ENCODE results near the gene CD3D. TPM values are rescaled to one million over a fixed set of nuclear protein-coding genes. Genes with fewer than 3 reads are reported as not detected.

Gene CD3D
- total and polyA plus RNA-seq, 2 experiments from 2014 or later = 1.8 to 2.3 TPM

DNA sequence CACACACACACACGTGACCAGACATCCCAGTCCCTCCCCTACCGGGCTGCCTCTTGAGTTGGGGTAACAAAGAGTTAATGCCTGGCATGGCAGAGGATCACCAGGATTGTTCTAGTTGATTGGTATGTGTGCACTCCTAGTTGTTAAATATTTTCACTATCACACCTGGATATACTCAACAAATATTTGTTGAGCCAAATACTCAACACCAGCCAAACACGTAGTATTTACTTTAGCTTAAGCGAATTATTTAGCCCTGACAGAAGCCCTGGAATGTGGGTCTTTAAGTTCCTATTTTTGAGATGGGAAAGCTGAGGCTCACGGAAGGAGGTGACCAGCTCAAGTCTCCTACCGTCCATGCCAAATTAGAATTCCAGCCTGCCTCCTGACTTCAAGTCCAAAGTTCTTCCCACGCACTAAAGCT is 27.5 kb downstream of the CD3D start:
- H2AFZ ChIP-seq = no peak overlapping the region

DNA sequence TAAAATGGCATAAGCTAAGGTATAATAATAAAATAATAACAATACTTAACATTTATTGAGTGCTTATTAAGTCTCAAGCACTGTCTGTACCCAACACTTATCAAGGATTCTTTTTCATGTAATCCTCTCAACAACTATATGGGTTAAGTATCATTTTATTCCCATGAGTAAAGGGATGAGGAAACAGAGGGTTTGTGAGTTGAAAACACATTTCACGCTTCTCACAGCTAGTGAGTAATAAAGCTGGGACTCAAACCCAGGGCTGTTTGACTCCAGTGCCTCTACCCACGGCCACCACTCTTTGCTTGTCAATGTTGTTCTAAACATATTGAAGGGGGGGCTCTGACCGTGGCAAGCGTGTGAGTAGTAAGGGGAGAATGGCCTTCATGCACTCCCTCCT is 29.3 kb downstream of the CD3D start:
- H3K27ac ChIP-seq = no peak overlapping the region
- H4K20me1 ChIP-seq (ENCODE audit: insufficient read depth, poor library complexity, severe bottlenecking) = no peaks in the 10 kb centered on the region
- TF ChIP-seq, protein P1, sequence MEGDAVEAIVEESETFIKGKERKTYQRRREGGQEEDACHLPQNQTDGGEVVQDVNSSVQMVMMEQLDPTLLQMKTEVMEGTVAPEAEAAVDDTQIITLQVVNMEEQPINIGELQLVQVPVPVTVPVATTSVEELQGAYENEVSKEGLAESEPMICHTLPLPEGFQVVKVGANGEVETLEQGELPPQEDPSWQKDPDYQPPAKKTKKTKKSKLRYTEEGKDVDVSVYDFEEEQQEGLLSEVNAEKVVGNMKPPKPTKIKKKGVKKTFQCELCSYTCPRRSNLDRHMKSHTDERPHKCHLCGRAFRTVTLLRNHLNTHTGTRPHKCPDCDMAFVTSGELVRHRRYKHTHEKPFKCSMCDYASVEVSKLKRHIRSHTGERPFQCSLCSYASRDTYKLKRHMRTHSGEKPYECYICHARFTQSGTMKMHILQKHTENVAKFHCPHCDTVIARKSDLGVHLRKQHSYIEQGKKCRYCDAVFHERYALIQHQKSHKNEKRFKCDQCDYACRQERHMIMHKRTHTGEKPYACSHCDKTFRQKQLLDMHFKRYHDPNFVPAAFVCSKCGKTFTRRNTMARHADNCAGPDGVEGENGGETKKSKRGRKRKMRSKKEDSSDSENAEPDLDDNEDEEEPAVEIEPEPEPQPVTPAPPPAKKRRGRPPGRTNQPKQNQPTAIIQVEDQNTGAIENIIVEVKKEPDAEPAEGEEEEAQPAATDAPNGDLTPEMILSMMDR (IDR thresholded peaks at IDR 0.05; ENCODE audit: poor library complexity) = no peak
- TF ChIP-seq EZH2phosphoT487 (IDR thresholded peaks at IDR 0.05; ENCODE audit: low read depth, severe bottlenecking, unreplicated experiment) (no peak), EZH2 (IDR thresholded peaks at IDR 0.05; ENCODE audit: borderline replicate concordance) (no peak)
- peaks cover 23% of the 10 kb centered on the region for H3K4me1 ChIP-seq (ENCODE audit: insufficient read depth)
- DNase-seq (ENCODE audit: low spot score) = no peak
- H3K4me3 ChIP-seq = no peak overlapping the region
- H3K9me3 ChIP-seq (ENCODE audit: low read depth) = no peaks in the 10 kb centered on the region
- H2AFZ ChIP-seq = no peak overlapping the region
- no peaks in the 10 kb centered on the region for H3K79me2 ChIP-seq
- WGBS (ENCODE audit: low lambda C conversion rate, missing lambda C conversion rate) = 76% methylated on average over 4 of the region's 4 CpGs
- H3K27me3 ChIP-seq = no peaks in the 10 kb centered on the region
- H3K9me2 ChIP-seq (replicated peaks; ENCODE audit: insufficient read depth) = no peaks in the 10 kb centered on the region
- H3K4me2 ChIP-seq = no peak overlapping the region
- no peaks in the 10 kb centered on the region for H3K36me3 ChIP-seq (replicated peaks; ENCODE audit: insufficient read depth, low read depth)

More for the DNA sequence above, 27.5 kb downstream of the CD3D start:
- H3K4me2 ChIP-seq = peak overlapping the region; percentile 60
- H3K4me1 ChIP-seq (ENCODE audit: insufficient read depth) = peaks cover 23% of the 10 kb centered on the region
- H4K20me1 ChIP-seq (ENCODE audit: insufficient read depth, poor library complexity, severe bottlenecking) = no peaks in the 10 kb centered on the region
- H3K9me3 ChIP-seq (ENCODE audit: low read depth) = no peaks in the 10 kb centered on the region
- H3K9me2 ChIP-seq (replicated peaks; ENCODE audit: insufficient read depth) = no peaks in the 10 kb centered on the region
- H3K36me3 ChIP-seq (replicated peaks; ENCODE audit: insufficient read depth, low read depth) = no peaks in the 10 kb centered on the region
- peak overlapping the region; percentile 95 for H3K27ac ChIP-seq
- 46% methylated on average over 7 of the region's 7 CpGs for WGBS (ENCODE audit: low lambda C conversion rate, missing lambda C conversion rate)
- TF ChIP-seq EZH2phosphoT487 (IDR thresholded peaks at IDR 0.05; ENCODE audit: low read depth, severe bottlenecking, unreplicated experiment) (peak; percentile 54), EZH2 (IDR thresholded peaks at IDR 0.05; ENCODE audit: borderline replicate concordance) (no peak)
- no peaks in the 10 kb centered on the region for H3K27me3 ChIP-seq
- DNase-seq (ENCODE audit: low spot score) = peak; percentile 35
- no peak overlapping the region for H3K4me3 ChIP-seq
- H3K79me2 ChIP-seq = no peaks in the 10 kb centered on the region

DNA sequence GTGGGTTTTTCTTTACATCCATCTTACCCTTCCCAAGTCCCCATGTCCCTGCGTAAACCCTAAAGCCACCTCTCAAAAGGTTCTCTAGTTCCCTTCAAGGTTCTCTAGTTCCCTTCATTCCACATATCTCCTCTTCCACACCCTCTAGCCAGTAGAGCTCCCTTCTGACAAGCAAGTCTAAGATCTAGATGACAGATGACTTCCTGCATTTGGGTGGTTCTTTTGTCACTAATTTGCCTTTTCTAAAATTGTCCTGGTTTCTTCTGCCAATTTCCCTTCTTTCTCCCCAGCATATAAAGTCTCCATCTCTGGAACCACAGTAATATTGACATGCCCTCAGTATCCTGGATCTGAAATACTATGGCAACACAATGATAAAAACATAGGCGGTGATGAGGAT is 30.2 kb downstream of the CD3D start:
- Histone ChIP-seq H3K9me2 (replicated peaks; ENCODE audit: insufficient read depth) (no peaks in the 10 kb centered on the region), H3K4me1 (ENCODE audit: insufficient read depth) (peaks cover 23% of the 10 kb centered on the region), H3K27me3 (no peaks in the 10 kb centered on the region), H4K20me1 (ENCODE audit: insufficient read depth, poor library complexity, severe bottlenecking) (no peaks in the 10 kb centered on the region), H3K9me3 (ENCODE audit: low read depth) (no peaks in the 10 kb centered on the region), H3K79me2 (no peaks in the 10 kb centered on the region), H3K4me3 (no peak overlapping the region), H2AFZ (no peak overlapping the region), H3K36me3 (replicated peaks; ENCODE audit: insufficient read depth, low read depth) (no peaks in the 10 kb centered on the region), H3K27ac (no peak overlapping the region), H3K4me2 (no peak overlapping the region)
- WGBS (ENCODE audit: low lambda C conversion rate, missing lambda C conversion rate) = 93% methylated on average over 2 of the region's 2 CpGs
- DNase-seq (ENCODE audit: low spot score) = no peak
- TF ChIP-seq EZH2 (IDR thresholded peaks at IDR 0.05; ENCODE audit: borderline replicate concordance) = no peak
- no peak for TF ChIP-seq EZH2phosphoT487 (IDR thresholded peaks at IDR 0.05; ENCODE audit: low read depth, severe bottlenecking, unreplicated experiment)
- TF ChIP-seq, protein P1 (IDR thresholded peaks at IDR 0.05; ENCODE audit: poor library complexity) = no peak

DNA sequence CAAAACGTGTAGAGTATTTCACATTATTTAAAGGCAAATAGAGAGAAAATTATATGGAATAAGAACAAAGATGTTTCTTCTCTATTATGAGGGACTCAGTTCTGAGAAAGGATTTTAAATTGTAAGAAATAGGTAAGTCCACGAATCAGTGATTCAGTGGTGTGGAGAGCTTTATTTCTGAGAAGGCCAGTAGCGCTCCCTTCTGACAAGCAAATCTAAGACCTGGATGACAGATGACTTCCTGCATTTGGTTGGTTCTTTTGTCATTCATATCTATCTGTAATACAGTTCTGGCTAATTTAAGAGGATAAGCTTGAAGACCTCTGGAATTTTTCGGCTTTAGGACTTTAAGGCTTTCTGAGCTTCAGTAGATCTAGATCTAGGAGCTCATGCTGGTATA is 31.0 kb downstream of the CD3D start:
- H3K27me3 ChIP-seq = no peaks in the 10 kb centered on the region
- no peaks in the 10 kb centered on the region for H3K79me2 ChIP-seq
- no peak overlapping the region for H3K4me3 ChIP-seq
- DNase-seq (ENCODE audit: low spot score) = no peak
- no peak overlapping the region for H3K27ac ChIP-seq
- H2AFZ ChIP-seq = no peak overlapping the region
- 74% methylated on average over 4 of the region's 4 CpGs for WGBS (ENCODE audit: low lambda C conversion rate, missing lambda C conversion rate)
- H3K4me1 ChIP-seq (ENCODE audit: insufficient read depth) = peaks cover 18% of the 10 kb centered on the region
- H3K4me2 ChIP-seq = no peak overlapping the region
- H3K9me2 ChIP-seq (replicated peaks; ENCODE audit: insufficient read depth) = no peaks in the 10 kb centered on the region
- H3K9me3 ChIP-seq (ENCODE audit: low read depth) = no peaks in the 10 kb centered on the region
- H3K36me3 ChIP-seq (replicated peaks; ENCODE audit: insufficient read depth, low read depth) = no peaks in the 10 kb centered on the region
- TF ChIP-seq EZH2 (IDR thresholded peaks at IDR 0.05; ENCODE audit: borderline replicate concordance) = no peak
- H4K20me1 ChIP-seq (ENCODE audit: insufficient read depth, poor library complexity, severe bottlenecking) = no peaks in the 10 kb centered on the region
